Lung (tissue), 12 donors: ENCODE results near the gene CIAPIN1. TPM values are rescaled to one million over a fixed set of nuclear protein-coding genes. Genes with fewer than 3 reads are reported as not detected.

Experiments used
- ATAC-seq: fragments of 200-7000 bp; cut with Tn5 transposase; one replicate; pipeline ENCODE4 v1.9.1; 2020; ENCODE audit warnings: moderate number of reproducible peaks; ENCODE audit not compliant: insufficient read depth, low FRiP score
- DNase-seq, 3 donors: peaks; one replicate each; pipeline ENCODE4 v3.0.0-alpha.2; 2013 to 2017
- H3K27ac ChIP-seq, 2 donors: one replicate each; pipeline ENCODE4 v1.5.1; 2013; ENCODE audit warnings: mild to moderate bottlenecking in 2 of 2, moderate library complexity in 2 of 2, control low read depth in 1 of 2, inconsistent platforms in 1 of 2, low read depth in 1 of 2, low read length in 1 of 2
- H3K27me3 ChIP-seq, 3 donors: one replicate each; pipeline ENCODE4 v1.5.1; 2013; ENCODE audit warnings: low read length in 2 of 3; ENCODE audit not compliant: control insufficient read depth in 3 of 3, insufficient read depth in 3 of 3
- H3K36me3 ChIP-seq, 4 donors: one replicate each; pipeline ENCODE4 v1.5.1; 2013; ENCODE audit warnings: low read length in 4 of 4, mild to moderate bottlenecking in 1 of 4, moderate library complexity in 1 of 4; ENCODE audit not compliant: control insufficient read depth in 4 of 4, insufficient read depth in 4 of 4
- H3K4me1 ChIP-seq, 5 donors: one replicate each; pipeline ENCODE4 v1.5.1; 2013; ENCODE audit warnings: low read length in 5 of 5, mild to moderate bottlenecking in 2 of 5, moderate library complexity in 1 of 5; ENCODE audit not compliant: control insufficient read depth in 5 of 5, insufficient read depth in 5 of 5
- H3K4me3 ChIP-seq: one replicate; pipeline ENCODE4 v1.5.1; 2013; ENCODE audit warnings: mild to moderate bottlenecking, control low read depth, moderate library complexity
- H3K9ac ChIP-seq, 2 donors: one replicate each; pipeline ENCODE4 v1.5.1; 2013; ENCODE audit warnings: low read length in 2 of 2, control low read depth in 1 of 2; ENCODE audit not compliant: insufficient read depth in 1 of 2
- H3K9me3 ChIP-seq, 4 donors: one replicate each; pipeline ENCODE4 v1.5.1; 2013; ENCODE audit warnings: low read length in 3 of 4, mild to moderate bottlenecking in 1 of 4, moderate library complexity in 1 of 4; ENCODE audit not compliant: control insufficient read depth in 4 of 4, insufficient read depth in 3 of 4
- WGBS, 2 donors: extraction: QIAGEN DNeasy Blood & Tissue Kit; methylation state at CpG; one replicate each; pipeline ENCODE4 v1.1.7; 2013; 5-methylcytosine and 5-hydroxymethylcytosine counted together
- polyA plus RNA-seq, 2 donors: library from polyadenylated mRNA; stranded (reverse); fragments of 200-250 nt; gene quantifications; one replicate each; pipeline ENCODE4 v1.2.1, GENCODE V29; 2013
- total RNA-seq, 2 donors: library from RNA; depleted of rRNA in 1 of 2; stranded (reverse); fragments of >200 nt in 1 of 2; gene quantifications; one replicate each; pipeline ENCODE4 v1.2.1, GENCODE V29; 2014 to 2021
- TF ChIP-seq, protein P1 (sequence below): IDR thresholded peaks from 2 replicates; pipeline ENCODE4 v1.5.1; 2012; ENCODE audit warnings: mild to moderate bottlenecking; ENCODE audit errors: control extremely low read depth, extremely low read depth
- donor health status: control.
- donor health status: control.
- donor health status: Bipolar disorder and iron deficiency.
- donor health status: healthy.
- donor health status: DM: yes; HTN: yes; CAD: no.

CIAPIN1 gene
- total and polyA plus RNA-seq, 4 donors, result 24.0 to 69.6 (median 37.7) TPM

DNA sequence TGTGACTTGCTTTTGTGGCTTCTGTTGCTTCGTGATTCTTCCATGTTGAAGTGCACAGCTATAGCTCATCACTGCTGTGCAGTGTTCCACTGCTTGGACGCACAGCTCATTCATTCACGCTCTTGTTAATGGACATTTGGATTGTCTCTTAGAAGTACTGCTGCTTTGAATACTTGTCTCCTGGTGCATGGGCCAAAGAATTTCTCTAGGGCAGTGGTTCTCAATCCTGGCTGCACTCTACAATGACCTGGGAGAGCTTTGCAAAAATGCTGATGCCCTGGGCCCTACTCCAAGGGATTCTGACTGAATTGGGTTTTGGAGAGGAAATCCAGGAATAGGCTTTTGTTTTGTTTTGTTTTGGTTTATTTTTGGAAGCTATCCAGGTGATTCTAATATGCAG, 22.6 kb downstream of the CIAPIN1 start:
- Histone ChIP-seq H3K9me3 (no peaks in the 10 kb centered on the region), H3K4me1 (peaks cover 0 to 9% (median 1%) of the 10 kb centered on the region in 5 donors), H3K27ac (no peak overlapping the region), H3K4me3 (no peak overlapping the region), H3K9ac (no peak overlapping the region), H3K36me3 (peaks cover 0 to 10% (median 8%) of the 10 kb centered on the region in 4 donors), H3K27me3 (no peaks in the 10 kb centered on the region)
- ATAC-seq, result no peak
- 61 to 71% methylated on average over 3 of the region's 3 CpGs for WGBS, 2 donors
- DNase-seq, result peak in 1 of 3 donors; percentile 13
- TF ChIP-seq, protein P1, sequence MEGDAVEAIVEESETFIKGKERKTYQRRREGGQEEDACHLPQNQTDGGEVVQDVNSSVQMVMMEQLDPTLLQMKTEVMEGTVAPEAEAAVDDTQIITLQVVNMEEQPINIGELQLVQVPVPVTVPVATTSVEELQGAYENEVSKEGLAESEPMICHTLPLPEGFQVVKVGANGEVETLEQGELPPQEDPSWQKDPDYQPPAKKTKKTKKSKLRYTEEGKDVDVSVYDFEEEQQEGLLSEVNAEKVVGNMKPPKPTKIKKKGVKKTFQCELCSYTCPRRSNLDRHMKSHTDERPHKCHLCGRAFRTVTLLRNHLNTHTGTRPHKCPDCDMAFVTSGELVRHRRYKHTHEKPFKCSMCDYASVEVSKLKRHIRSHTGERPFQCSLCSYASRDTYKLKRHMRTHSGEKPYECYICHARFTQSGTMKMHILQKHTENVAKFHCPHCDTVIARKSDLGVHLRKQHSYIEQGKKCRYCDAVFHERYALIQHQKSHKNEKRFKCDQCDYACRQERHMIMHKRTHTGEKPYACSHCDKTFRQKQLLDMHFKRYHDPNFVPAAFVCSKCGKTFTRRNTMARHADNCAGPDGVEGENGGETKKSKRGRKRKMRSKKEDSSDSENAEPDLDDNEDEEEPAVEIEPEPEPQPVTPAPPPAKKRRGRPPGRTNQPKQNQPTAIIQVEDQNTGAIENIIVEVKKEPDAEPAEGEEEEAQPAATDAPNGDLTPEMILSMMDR, result no peak

DNA sequence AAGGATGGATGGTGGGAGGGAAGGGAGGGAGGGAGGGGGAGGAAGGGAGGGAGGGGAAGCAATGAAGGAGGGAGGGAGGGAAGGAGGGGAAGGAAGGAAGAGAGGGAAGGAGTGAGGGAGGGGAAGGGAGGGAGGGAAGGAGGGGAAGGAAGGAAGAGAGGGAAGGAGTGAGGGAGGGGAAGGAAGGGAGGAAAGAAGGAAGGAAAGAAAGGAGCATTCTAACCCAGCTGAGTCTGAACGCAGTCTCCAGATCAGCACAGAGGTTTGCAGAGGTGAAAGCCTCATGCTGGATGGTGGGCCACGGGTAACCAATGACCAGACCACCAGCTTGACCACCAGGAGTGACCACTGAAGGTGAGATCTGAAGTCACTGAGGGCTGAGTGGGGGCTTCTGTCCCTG, 24.0 kb downstream of the CIAPIN1 start:
- TF ChIP-seq, protein P1, result no peak
- no peak overlapping the region for H3K4me3 ChIP-seq

DNA sequence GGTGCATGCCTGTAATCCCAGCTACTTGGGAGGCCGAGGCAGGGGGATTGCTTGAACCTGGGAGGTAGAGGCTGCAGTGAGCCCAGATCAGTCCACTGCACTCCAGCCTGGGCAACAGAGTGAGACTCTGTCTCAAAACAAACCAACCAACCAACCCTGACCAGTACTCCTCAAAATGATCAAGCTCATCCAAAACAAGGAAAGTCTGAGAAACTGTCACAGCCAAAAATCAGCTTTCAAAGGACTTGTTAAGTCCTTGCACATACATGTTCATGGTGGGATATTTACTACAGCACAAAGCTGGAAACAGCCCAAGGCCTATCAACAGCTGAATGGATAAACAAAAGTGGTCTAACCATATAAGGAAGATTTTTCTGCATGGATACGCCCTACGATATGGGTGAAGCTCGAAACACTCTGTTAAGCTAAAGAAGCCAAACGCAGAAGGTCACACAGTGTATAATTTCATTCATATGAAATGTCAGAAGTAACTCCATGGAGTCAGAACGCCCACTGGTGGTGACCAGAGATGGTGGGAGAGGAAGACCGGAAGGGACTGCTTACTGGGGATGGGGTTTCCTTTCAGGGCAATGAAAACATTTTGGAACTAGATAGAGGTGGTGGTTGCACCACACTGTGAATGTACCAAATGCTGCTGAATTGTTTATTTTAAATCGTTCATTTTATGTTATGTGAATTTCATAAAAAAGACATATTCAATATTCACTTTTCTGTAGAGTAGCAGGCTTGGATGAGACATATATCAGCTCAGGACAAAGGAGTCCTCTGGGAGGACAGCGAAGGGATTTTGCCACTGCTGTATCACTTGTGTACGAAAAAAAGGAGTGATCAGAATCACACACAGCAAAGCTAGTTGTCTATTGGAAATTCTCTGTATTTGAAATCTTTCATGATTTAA, 24.9 kb downstream of the CIAPIN1 start:
- Histone ChIP-seq H3K4me1 (peaks cover 0 to 16% (median 9%) of the 10 kb centered on the region in 5 donors), H3K4me3 (no peak overlapping the region), H3K27me3 (no peaks in the 10 kb centered on the region), H3K9ac (peak overlapping the region in 1 of 2 donors; percentile 34), H3K36me3 (no peaks in the 10 kb centered on the region), H3K9me3 (no peaks in the 10 kb centered on the region), H3K27ac (no peak overlapping the region)
- 41 to 60% methylated on average over 10 of the region's 10 CpGs for WGBS, 2 donors
- ATAC-seq, result no peak
- TF ChIP-seq, protein P1, result no peak
- DNase-seq, result peak; percentile 82 to 92 (median 90)

More for the DNA sequence above, 24.0 kb downstream of the CIAPIN1 start:
- Histone ChIP-seq H3K4me1 (peaks cover 0 to 15% (median 6%) of the 10 kb centered on the region in 5 donors), H3K36me3 (peaks cover 0 to 2% (median under 1%) of the 10 kb centered on the region in 4 donors), H3K9me3 (no peaks in the 10 kb centered on the region), H3K9ac (no peak overlapping the region), H3K27me3 (no peaks in the 10 kb centered on the region), H3K27ac (no peak overlapping the region)
- no peak for ATAC-seq
- DNase-seq, result no peak
- 75 to 89% methylated on average over 2 of the region's 2 CpGs for WGBS, 2 donors
